Right lung (tissue), 5 donors: ENCODE measurements around the gene CNOT6. TPM values are rescaled to one million over a fixed set of nuclear protein-coding genes. Genes with fewer than 3 reads are reported as not detected.

Experiments used
- DNase-seq, 2 donors: peaks; one replicate each; pipeline ENCODE4 v3.0.0-alpha.2; 2013
- polyA plus RNA-seq, 5 donors: library from polyadenylated mRNA; unstranded; fragments of 120-200 nt; gene quantifications; one replicate each; pipeline versions ENCODE4 v1.2.1 to v1.2.3, GENCODE V29; 2013; ENCODE audit warnings: inconsistent platforms in 1 of 5, low replicate concordance in 1 of 5; ENCODE audit not compliant: insufficient read length in 5 of 5, insufficient read depth in 1 of 5

CNOT6 gene
- polyA plus RNA-seq, 5 donors = 33.0 to 55.2 (median 51.3) TPM

GRCh38 chr5:180558232-180558631 is 64.1 kb downstream of the CNOT6 start:
- DNase-seq = no peak

- no peak for DNase-seq
These were observed 69.8 kb downstream of the CNOT6 start for GRCh38 chr5:180563994-180564393.

GRCh38 chr5:180568914-180569313 is 74.7 kb downstream of the CNOT6 start:
- no peak for DNase-seq

- no peak for DNase-seq
These were observed 81.4 kb downstream of the CNOT6 start for GRCh38 chr5:180575571-180575970.

- no peak for DNase-seq
These were observed 86.5 kb downstream of the CNOT6 start for GRCh38 chr5:180580681-180581080.

- DNase-seq = no peak
These were observed 89.6 kb downstream of the CNOT6 start for GRCh38 chr5:180583738-180584137.

- no peak for DNase-seq
These were observed 92.0 kb downstream of the CNOT6 start for GRCh38 chr5:180586204-180586603.

GRCh38 chr5:180586870-180587269 is 92.7 kb downstream of the CNOT6 start:
- DNase-seq = no peak

GRCh38 chr5:180589771-180590542 is 95.8 kb downstream of the CNOT6 start:
- DNase-seq = no peak

- no peak for DNase-seq
These were observed 96.5 kb downstream of the CNOT6 start for GRCh38 chr5:180590543-180591310.

- DNase-seq = no peak
These were observed 97.2 kb downstream of the CNOT6 start, which contains the start of gene SCGB3A1 for GRCh38 chr5:180591311-180591887. Gene SCGB3A1 (minus strand): TSS chr5:180591499. CDS start chr5:180591462, 37 bp downstream.

- DNase-seq = no peak
These were observed 98.0 kb downstream of the CNOT6 start for GRCh38 chr5:180592176-180592575.

- no peak for DNase-seq
These were observed 99.4 kb downstream of the CNOT6 start for GRCh38 chr5:180593446-180594206.

- no peak for DNase-seq
These were observed 100.3 kb downstream of the CNOT6 start for GRCh38 chr5:180594311-180595045.

- no peak for DNase-seq
These were observed 100.8 kb downstream of the CNOT6 start for GRCh38 chr5:180595046-180595379.

- no peak for DNase-seq
These were observed 101.4 kb downstream of the CNOT6 start for GRCh38 chr5:180595381-180596114.

- DNase-seq = no peak
These were observed 102.0 kb downstream of the CNOT6 start for GRCh38 chr5:180596115-180596667.

GRCh38 chr5:180596668-180597231 is 102.6 kb downstream of the CNOT6 start:
- DNase-seq = no peak

GRCh38 chr5:180598316-180598701 is 104.1 kb downstream of the CNOT6 start:
- DNase-seq = no peak
